MV-4-11 (cell line): ENCODE measurements around the gene PANX3.

ENCODE experiments used
- DNase-seq: peaks from one replicate; lab custom pipeline; 2025; lab: John Stamatoyannopoulos, UW

PANX3 gene

GRCh38 chr11:124658986-124659385 lies 47.8 kb downstream of the PANX3 start:
- no peak for DNase-seq

GRCh38 chr11:124661553-124661952 lies 50.3 kb downstream of the PANX3 start:
- DNase-seq = no peak

- no peak for DNase-seq
These were observed 50.9 kb downstream of the PANX3 start for GRCh38 chr11:124662106-124662505.

GRCh38 chr11:124663861-124664260 lies 52.6 kb downstream of the PANX3 start:
- DNase-seq = no peak

- no peak for DNase-seq
These were observed 56.4 kb downstream of the PANX3 start for GRCh38 chr11:124667601-124668000.

GRCh38 chr11:124669193-124669592 lies 58.0 kb downstream of the PANX3 start:
- DNase-seq = peak; percentile 33
